A673 (cell line): ENCODE data around the gene ATL1. TPM values are rescaled to one million over a fixed set of nuclear protein-coding genes. Genes with fewer than 3 reads are reported as not detected.
A peak's percentile ranks its signal among the peaks of the same experiment; 100 is the strongest.
"Not testable (repeated sequence)": the region's sequence is repeated elsewhere in the genome, so short reads cannot be mapped to it uniquely, and the experiment has no call there.

Experiments
- BruUV-seq: library from RNA; stranded (reverse); fragments of 400-500 nt; replicated peaks from 2 replicates; lab custom pipeline; 2021; lab: Mats Ljungman, UMichigan
- CTCF ChIA-PET: fragments of 300-600 bp; sonication (Branson Sonifier 250); formaldehyde crosslinking; loops from one replicate; lab custom pipeline; 2022; ENCODE audit warnings: antibody characterized with exemption; lab: Charles Lee
- POLR2A ChIA-PET: fragments of 300-600 bp; sonication (Branson Sonifier 250); formaldehyde crosslinking; loops from one replicate; lab custom pipeline; 2022; ENCODE audit warnings: antibody characterized with exemption; ENCODE audit not compliant: low non-redundant PET; lab: Charles Lee
- DNase-seq: peaks from one replicate; pipeline ENCODE4 v3.0.0-alpha.2; 2015; ENCODE audit warnings: low spot score
- H3K27ac ChIP-seq: fragments of 200-600 bp; sonication (generic); 2 replicates; pipeline ENCODE4 v1.5.1; 2016; ENCODE audit warnings: mixed run types, low read depth, mild to moderate bottlenecking, mixed read lengths, antibody characterized with exemption, low read length; ENCODE audit not compliant: poor library complexity, severe bottlenecking
- H3K27me3 ChIP-seq: fragments of 200-600 bp; sonication (generic); replicated peaks from 2 replicates; pipeline ENCODE4 v1.6.1; 2017; ENCODE audit warnings: mixed run types, low read depth, mild to moderate bottlenecking, mixed read lengths, antibody characterized with exemption, low read length; ENCODE audit not compliant: insufficient read depth, poor library complexity
- H3K36me3 ChIP-seq: fragments of 200-600 bp; sonication (generic); 2 replicates; pipeline ENCODE4 v1.6.1; 2016; ENCODE audit warnings: mixed run types, mild to moderate bottlenecking, mixed read lengths, antibody characterized with exemption, low read length; ENCODE audit not compliant: insufficient read depth, poor library complexity, severe bottlenecking
- H3K4me1 ChIP-seq: fragments of 200-600 bp; sonication (generic); 2 replicates; pipeline ENCODE4 v1.6.1; 2017; ENCODE audit warnings: mixed run types, mild to moderate bottlenecking, mixed read lengths, antibody characterized with exemption, low read length; ENCODE audit not compliant: insufficient read depth, poor library complexity, severe bottlenecking
- H3K4me3 ChIP-seq: fragments of 200-600 bp; sonication (generic); 2 replicates; pipeline ENCODE4 v1.5.1; 2016; ENCODE audit warnings: low read depth, mixed run types, mild to moderate bottlenecking, mixed read lengths, low read length; ENCODE audit not compliant: poor library complexity, severe bottlenecking
- H3K9me3 ChIP-seq: fragments of 200-600 bp; sonication (generic); 2 replicates; pipeline ENCODE4 v1.6.1; 2016; ENCODE audit warnings: mixed run types, low read depth, mild to moderate bottlenecking, mixed read lengths, antibody characterized with exemption, low read length; ENCODE audit not compliant: poor library complexity, severe bottlenecking
- EZH2 ChIP-seq: fragments of 200-600 bp; sonication (generic); IDR thresholded peaks from 2 replicates; pipeline ENCODE4 v1.6.1; 2017; ENCODE audit warnings: borderline replicate concordance, low read depth, mild to moderate bottlenecking, mixed read lengths, antibody characterized with exemption, low read length; ENCODE audit not compliant: poor library complexity, severe bottlenecking
- intact Hi-C: fragments of 100-400 bp; cut with micrococcal nuclease; formaldehyde crosslinking; loops from one replicate; pipeline ENCODE4 v1.10.0; 2022; ENCODE audit not compliant: unreplicated experiment
- total RNA-seq: library from RNA; stranded (reverse); gene quantifications from 2 replicates; pipeline ENCODE4 v1.2.3, GENCODE V29; 2021
- TF ChIP-seq, protein P1 (sequence below): fragments of 300-800, 200-600 bp; sonication (generic); conservative IDR thresholded peaks from 2 replicates; pipeline ENCODE4 v1.5.1; 2017; ENCODE audit warnings: low read depth, mild to moderate bottlenecking, antibody characterized with exemption, low read length, moderate library complexity, mixed read lengths

ATL1 gene
- total RNA-seq, 1 experiment from 2014 or later = 9.8 TPM

DNA sequence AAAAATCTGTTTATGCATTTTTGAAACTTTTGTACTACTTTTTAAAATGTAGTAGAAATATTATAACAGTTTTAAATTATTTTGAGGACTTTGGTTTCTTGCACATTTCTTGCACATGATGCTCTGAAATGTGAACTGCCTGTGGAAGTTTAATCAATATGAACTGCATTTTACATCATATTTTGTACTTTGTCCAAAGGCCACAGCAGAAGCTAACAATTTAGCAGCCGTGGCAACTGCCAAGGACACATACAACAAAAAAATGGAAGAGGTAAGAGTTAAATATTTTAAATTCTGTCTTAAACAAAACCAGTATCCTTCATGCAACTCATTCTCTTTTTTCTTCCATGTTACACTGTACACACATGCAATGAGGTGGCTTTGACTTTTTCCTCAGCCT, 63.0 kb downstream of the ATL1 start:
- BruUV-seq = no TSS peak
- Histone ChIP-seq H3K4me3 (no peak overlapping the region), H3K36me3 (no peaks in the 10 kb centered on the region), H3K4me1 (no peaks in the 10 kb centered on the region), H3K27ac (no peak overlapping the region), H3K9me3 (no peaks in the 10 kb centered on the region), H3K27me3 (no peaks in the 10 kb centered on the region)
- TF ChIP-seq EZH2 = no peak
- TF ChIP-seq, protein P1, sequence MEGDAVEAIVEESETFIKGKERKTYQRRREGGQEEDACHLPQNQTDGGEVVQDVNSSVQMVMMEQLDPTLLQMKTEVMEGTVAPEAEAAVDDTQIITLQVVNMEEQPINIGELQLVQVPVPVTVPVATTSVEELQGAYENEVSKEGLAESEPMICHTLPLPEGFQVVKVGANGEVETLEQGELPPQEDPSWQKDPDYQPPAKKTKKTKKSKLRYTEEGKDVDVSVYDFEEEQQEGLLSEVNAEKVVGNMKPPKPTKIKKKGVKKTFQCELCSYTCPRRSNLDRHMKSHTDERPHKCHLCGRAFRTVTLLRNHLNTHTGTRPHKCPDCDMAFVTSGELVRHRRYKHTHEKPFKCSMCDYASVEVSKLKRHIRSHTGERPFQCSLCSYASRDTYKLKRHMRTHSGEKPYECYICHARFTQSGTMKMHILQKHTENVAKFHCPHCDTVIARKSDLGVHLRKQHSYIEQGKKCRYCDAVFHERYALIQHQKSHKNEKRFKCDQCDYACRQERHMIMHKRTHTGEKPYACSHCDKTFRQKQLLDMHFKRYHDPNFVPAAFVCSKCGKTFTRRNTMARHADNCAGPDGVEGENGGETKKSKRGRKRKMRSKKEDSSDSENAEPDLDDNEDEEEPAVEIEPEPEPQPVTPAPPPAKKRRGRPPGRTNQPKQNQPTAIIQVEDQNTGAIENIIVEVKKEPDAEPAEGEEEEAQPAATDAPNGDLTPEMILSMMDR = no peak
- DNase-seq = no peak
- CTCF ChIA-PET = no interaction called here
- POLR2A ChIA-PET = no interaction called here
- intact Hi-C loops = no loop called here

DNA sequence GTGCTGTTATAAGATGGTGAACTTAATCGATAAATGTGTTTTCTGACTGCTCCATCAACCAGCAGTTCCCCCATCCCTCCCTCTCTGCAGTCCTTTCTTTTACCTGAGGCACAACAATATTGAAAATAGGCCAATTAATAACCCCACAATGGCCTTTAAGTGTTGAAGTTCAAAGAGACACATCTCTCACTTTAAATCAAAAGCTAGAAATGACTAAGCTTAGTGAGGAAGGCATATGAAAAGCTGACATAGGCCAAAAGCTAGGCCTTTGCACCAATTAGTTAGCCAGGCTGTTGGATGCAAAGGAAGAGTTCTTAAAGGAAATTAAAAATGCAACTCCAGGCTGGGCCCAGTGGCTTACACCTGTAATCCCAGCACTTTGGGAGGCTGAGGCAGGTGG, 64.5 kb downstream of the ATL1 start:
- Histone ChIP-seq H3K36me3 (no peaks in the 10 kb centered on the region), H3K4me3 (no peak overlapping the region), H3K27me3 (no peaks in the 10 kb centered on the region), H3K27ac (no peak overlapping the region), H3K4me1 (peaks cover under 1% of the 10 kb centered on the region), H3K9me3 (no peaks in the 10 kb centered on the region)
- POLR2A ChIA-PET = no interaction called here
- TF ChIP-seq EZH2 = no peak
- TF ChIP-seq, protein P1 = no peak
- CTCF ChIA-PET = no interaction called here
- intact Hi-C loops = no loop called here
- no TSS peak for BruUV-seq
- DNase-seq = no peak

DNA sequence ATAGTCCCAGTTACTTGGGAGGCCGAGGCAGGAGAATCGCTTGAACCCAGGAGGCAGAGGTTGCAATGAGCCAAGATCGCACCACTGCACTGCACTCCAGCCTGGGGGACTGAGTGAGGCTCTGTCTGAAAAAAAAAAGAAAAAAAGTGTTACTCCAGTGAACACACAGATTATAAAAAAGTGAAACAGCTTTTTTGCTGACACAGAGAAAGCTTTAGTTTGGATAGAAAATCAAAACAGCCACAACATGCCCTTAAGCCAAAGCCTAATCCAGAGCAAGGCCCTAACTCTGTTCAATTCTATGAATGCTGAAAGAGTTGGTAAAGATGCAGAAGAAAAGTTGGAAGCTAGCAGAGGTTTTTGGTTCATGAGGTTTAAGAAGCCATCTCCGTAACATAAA, 65.0 kb downstream of the ATL1 start:
- CTCF ChIA-PET, POLR2A ChIA-PET, H3K27me3 ChIP-seq, H3K27ac ChIP-seq, H3K36me3 ChIP-seq, H3K4me3 ChIP-seq, H3K9me3 ChIP-seq, H3K4me1 ChIP-seq, BruUV-seq, DNase-seq, intact Hi-C loops: not testable (repeated sequence)

DNA sequence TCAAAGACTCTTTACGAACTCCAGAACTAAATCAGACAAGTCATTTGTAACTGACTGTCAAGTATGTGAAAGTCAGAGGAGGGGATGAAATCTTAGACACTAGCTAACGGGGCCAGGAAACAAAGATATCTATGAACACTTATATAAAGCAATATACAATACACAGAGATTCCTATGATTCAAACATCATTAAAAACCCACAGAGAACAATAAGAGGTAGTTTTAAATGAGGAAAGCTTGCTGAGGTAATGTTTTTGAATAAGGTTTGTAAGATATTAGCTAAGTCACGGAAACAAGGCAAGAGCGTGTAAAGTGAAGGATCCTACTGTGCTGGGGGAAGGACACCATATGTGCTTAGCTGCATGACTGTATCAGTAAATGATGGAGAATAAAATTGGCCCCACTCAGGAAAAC, 71.5 kb downstream of the ATL1 start:
- TF ChIP-seq, protein P1 = no peak
- no peak for TF ChIP-seq EZH2
- Histone ChIP-seq H3K27me3 (no peaks in the 10 kb centered on the region), H3K36me3 (peaks cover 9% of the 10 kb centered on the region), H3K9me3 (no peaks in the 10 kb centered on the region), H3K4me1 (peaks cover 36% of the 10 kb centered on the region), H3K4me3 (no peak overlapping the region), H3K27ac (peak overlapping the region; percentile 59)
- ChIA-PET POLR2A (interaction anchor here (0.6 kb wide), 1 partner anchor 25 kb away, joined by 6 read pairs; no protein-coding TSS in a partner anchor), CTCF (interaction anchor here (0.5 to 0.8 kb wide), 2 partner anchors 83 to 144 kb away, joined by 3 to 5 read pairs; no protein-coding TSS in a partner anchor)
- no TSS peak for BruUV-seq
- DNase-seq = peak; percentile 45
- intact Hi-C loops = no loop called here
